BLaER1 (cell line): Measurements from ENCODE around the gene CCDC88C.

Experiments used
- H3K27ac ChIP-seq: shearing (Covaris generic); formaldehyde crosslinking; 2 replicates; pipeline ENCODE4 v1.8.1; 2022
- H3K27me3 ChIP-seq: shearing (Covaris generic); formaldehyde crosslinking; 2 replicates; pipeline ENCODE4 v1.8.1; 2022
- H3K36me3 ChIP-seq: shearing (Covaris generic); formaldehyde crosslinking; 2 replicates; pipeline ENCODE4 v1.8.1; 2022
- H3K4me1 ChIP-seq: shearing (Covaris generic); formaldehyde crosslinking; 2 replicates; pipeline ENCODE4 v1.8.1; 2022
- H3K4me2 ChIP-seq: shearing (Covaris generic); formaldehyde crosslinking; 2 replicates; pipeline ENCODE4 v1.8.1; 2022
- H3K4me3 ChIP-seq: shearing (Covaris generic); formaldehyde crosslinking; 2 replicates; pipeline ENCODE4 v1.8.1; 2022
- H3K9ac ChIP-seq: shearing (Covaris generic); formaldehyde crosslinking; 2 replicates; pipeline ENCODE4 v1.8.1; 2022
- H3K9me3 ChIP-seq: shearing (Covaris generic); formaldehyde crosslinking; 2 replicates; pipeline ENCODE4 v1.8.1; 2022
- H4K20me1 ChIP-seq: shearing (Covaris generic); formaldehyde crosslinking; 2 replicates; pipeline ENCODE4 v1.8.1; 2022
- Cebpa-rat ChIP-seq: shearing (Covaris generic); IDR thresholded peaks from 2 replicates; pipeline ENCODE4 v1.8.1; 2022

Gene CCDC88C

DNA sequence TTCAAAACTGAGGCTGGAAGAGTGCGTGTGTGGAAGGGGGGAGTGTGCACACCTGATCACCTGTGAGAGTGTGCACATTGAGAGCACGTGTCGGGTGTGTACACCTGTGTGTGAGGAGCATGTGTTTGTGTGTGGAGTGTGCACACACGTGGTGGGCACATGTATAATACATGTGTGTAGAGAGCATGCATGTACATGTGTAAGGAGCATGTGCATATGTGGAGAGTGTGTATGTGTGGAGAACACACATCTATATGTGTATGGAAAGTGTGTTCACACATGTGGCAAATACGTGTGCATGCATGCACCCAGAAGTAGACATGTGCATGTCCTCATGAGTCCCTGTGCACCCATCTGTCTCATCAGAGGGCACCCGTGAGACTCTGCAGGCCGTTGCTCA is 110.0 kb downstream of the CCDC88C start:
- Histone ChIP-seq H3K27ac (no peak overlapping the region), H3K27me3 (no peaks in the 10 kb centered on the region), H3K4me1 (peaks cover 30% of the 10 kb centered on the region), H3K9ac (no peak overlapping the region), H3K4me2 (no peak overlapping the region), H3K9me3 (no peaks in the 10 kb centered on the region), H3K36me3 (peaks cover 96% of the 10 kb centered on the region), H3K4me3 (no peak overlapping the region), H4K20me1 (peaks cover 55% of the 10 kb centered on the region)
- no peak for TF ChIP-seq Cebpa-rat

DNA sequence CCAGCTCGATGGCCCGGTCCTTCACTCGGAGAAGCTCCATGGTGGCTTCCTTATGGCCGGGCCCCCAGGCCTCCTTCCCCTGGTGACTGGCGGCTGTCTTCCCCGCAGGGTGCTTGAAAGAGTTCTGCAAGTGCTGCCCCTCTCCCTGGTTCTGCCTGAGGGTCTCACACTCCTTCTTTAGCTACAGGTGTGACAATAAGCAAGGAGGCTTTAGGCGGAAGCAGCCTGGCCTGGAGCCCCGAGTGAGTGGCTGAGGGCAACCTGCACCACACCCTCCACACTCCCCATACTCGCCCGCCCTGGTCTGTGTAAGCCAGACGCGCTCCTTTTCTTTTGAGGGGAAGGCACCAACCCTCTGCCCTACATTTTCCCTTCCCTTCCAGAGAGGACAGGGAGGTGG is 110.6 kb downstream of the CCDC88C start:
- H3K4me1 ChIP-seq = peaks cover 30% of the 10 kb centered on the region

DNA sequence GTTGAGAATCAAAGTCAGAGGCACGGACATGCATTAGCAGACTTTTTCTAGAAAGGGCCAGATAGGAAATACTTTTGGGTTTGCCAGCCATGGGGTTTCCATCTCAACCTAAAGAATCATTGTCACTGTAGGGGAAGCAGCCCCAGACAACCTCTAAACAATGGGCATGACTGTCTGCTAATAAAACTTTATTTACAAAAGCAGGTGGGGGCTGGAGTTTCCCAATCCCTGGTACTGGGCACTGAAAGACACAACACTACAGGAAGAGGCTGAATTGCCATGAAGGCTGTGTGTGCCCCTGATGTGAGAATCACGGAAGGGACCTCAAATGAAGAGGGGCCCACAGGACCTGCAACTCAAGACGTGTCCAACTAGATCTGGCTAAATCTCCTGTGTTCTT is 111.1 kb downstream of the CCDC88C start:
- H3K27me3 ChIP-seq = no peaks in the 10 kb centered on the region
- no peak overlapping the region for H3K4me3 ChIP-seq
- H3K4me1 ChIP-seq = peaks cover 29% of the 10 kb centered on the region
- H3K9me3 ChIP-seq = no peaks in the 10 kb centered on the region
- H3K4me2 ChIP-seq = no peak overlapping the region
- peaks cover 57% of the 10 kb centered on the region for H4K20me1 ChIP-seq
- TF ChIP-seq Cebpa-rat = no peak
- H3K27ac ChIP-seq = no peak overlapping the region
- no peak overlapping the region for H3K9ac ChIP-seq
- H3K36me3 ChIP-seq = peaks cover 98% of the 10 kb centered on the region

More for the DNA sequence above, 110.6 kb downstream of the CCDC88C start:
- Histone ChIP-seq H3K36me3 (peaks cover 96% of the 10 kb centered on the region), H3K4me3 (no peak overlapping the region), H3K4me2 (no peak overlapping the region), H4K20me1 (peaks cover 58% of the 10 kb centered on the region), H3K9me3 (no peaks in the 10 kb centered on the region), H3K27me3 (no peaks in the 10 kb centered on the region), H3K27ac (no peak overlapping the region), H3K9ac (no peak overlapping the region)
- no peak for TF ChIP-seq Cebpa-rat

DNA sequence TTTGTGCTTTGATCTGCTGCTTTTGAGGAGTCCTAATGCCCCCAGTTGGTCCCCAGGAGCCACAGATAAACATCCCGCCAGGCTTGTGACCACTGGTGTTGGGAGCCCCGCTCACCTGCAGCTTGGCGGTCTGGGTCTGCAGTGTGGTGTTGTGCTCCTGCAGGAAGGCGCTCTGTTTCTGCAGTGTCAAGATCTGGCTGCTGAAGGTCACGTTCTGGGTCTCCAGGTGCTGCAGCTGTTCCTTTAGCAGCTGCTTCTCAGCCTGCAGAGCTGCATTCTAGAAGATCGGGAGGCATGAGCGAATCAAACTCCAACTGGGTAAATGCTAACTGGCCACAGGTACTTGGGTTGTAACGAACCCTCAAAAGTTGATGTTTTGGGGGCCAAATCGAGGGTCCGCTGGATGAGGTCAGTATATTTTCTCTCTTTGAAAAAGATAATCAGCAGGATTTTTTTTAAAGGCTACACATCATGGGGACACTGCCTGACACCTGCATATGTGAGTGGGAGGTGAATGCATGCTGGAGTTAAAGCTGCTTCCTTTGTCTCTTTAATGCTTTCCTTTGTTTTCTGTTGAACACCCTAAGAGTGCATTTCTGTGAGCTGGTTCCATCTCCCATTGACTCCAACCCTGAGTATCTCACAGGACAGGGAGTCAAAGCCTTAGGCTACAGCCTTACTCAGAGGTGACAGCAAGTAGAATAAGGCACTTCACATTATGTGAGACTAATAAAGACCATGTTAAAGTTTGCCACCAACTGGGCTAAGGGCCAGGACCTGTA is 111.8 kb downstream of the CCDC88C start:
- no peaks in the 10 kb centered on the region for H3K27me3 ChIP-seq
- H3K4me3 ChIP-seq = no peak overlapping the region
- H3K36me3 ChIP-seq = peaks cover 98% of the 10 kb centered on the region
- peaks cover 50% of the 10 kb centered on the region for H4K20me1 ChIP-seq
- TF ChIP-seq Cebpa-rat = no peak
- H3K9me3 ChIP-seq = no peaks in the 10 kb centered on the region
- no peak overlapping the region for H3K4me2 ChIP-seq
- H3K9ac ChIP-seq = no peak overlapping the region
- H3K27ac ChIP-seq = no peak overlapping the region
- H3K4me1 ChIP-seq = peaks cover 22% of the 10 kb centered on the region

DNA sequence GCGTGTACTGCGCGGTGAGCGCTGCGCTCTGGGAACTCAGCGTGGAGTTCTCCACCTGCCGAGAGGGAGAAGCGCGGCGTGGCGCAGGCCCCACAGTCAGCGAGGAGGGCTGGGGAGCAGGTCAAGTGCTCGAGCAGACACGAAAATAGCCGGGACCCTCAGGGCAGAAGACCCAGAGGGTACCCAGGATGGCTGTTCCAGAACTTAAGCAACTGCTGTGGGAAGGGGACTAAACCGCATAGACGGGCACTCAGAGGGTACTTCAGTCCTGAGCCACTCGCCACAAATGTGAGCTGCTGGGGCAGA is 113.7 kb downstream of the CCDC88C start:
- Histone ChIP-seq H3K27me3 (no peaks in the 10 kb centered on the region), H4K20me1 (peaks cover 45% of the 10 kb centered on the region), H3K9ac (no peak overlapping the region), H3K4me2 (no peak overlapping the region), H3K36me3 (peaks cover 98% of the 10 kb centered on the region), H3K4me1 (peaks cover 7% of the 10 kb centered on the region; the same call in 1 of the 2 replicates), H3K9me3 (no peaks in the 10 kb centered on the region), H3K4me3 (no peak overlapping the region), H3K27ac (no peak overlapping the region)
- TF ChIP-seq Cebpa-rat = no peak

DNA sequence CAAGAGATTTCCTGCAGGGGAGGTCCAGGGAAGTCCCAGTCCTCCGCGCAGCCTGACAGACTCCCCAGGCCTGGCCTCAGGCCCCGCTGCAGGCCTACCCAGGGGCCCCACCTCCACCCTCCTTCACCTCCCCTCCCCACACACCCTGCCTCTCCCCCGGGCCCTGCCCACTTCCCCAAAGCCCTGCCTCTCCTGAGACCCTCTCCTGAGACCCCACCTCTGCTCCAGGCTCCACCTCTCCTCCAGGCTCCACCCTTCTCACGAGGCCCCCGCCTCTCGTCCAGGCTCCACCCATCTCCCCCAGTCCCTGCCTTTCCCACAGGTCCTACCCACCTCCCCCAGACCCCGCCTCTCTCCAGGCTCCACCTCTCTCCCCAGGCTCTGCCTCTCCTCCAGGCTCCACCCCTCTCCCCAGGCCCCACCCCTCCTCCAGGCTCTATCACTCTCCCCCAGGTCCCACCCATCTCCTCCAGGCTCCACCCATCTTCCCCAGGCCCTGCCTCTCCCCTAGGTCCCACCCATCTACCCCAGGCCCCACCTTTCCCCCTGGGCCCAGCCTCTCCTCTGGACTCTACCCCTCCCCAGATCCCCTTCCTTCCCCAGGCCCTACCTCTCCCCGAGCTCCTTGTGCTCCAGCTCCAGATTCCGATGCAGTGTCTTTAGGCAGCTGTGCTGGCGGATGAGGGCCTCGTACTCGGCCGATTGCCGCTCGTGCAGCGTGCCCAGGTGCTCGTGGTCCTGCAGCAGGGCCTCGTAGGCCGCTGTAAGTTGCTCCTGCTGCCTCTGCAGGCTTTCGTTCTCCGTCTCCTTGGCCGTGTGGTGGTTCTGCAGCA is 114.3 kb downstream of the CCDC88C start:
- Histone ChIP-seq H4K20me1 (peaks cover 43% of the 10 kb centered on the region), H3K36me3 (peaks cover 98% of the 10 kb centered on the region), H3K9me3 (no peaks in the 10 kb centered on the region), H3K9ac (no peak overlapping the region), H3K4me3 (no peak overlapping the region), H3K4me2 (no peak overlapping the region), H3K27ac (no peak overlapping the region), H3K4me1 (peaks cover 7% of the 10 kb centered on the region; the same call in 1 of the 2 replicates), H3K27me3 (no peaks in the 10 kb centered on the region)
- TF ChIP-seq Cebpa-rat = no peak

DNA sequence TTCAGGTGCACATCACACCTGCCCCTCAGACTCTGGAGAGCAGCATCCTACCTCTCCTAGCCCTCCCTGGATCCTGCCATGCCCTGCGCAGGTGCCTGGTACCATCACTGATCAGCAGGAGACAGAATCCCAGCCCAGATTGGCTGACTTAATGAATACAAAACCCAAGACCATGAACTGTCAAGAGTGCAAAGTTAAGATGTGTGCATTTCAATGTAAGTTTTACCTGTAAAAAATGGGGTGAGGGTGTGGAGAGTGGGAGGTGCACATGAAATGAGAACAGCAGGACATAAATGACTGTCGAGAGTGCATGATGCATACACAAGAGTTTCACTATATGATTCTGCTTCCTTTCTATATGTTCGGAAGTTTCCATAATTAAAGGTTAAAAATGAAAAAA is 115.2 kb downstream of the CCDC88C start:
- no peaks in the 10 kb centered on the region for H3K27me3 ChIP-seq
- H3K9me3 ChIP-seq = no peaks in the 10 kb centered on the region
- no peak overlapping the region for H3K4me2 ChIP-seq
- H4K20me1 ChIP-seq = peaks cover 36% of the 10 kb centered on the region
- no peak for TF ChIP-seq Cebpa-rat
- peaks cover 7% of the 10 kb centered on the region; the same call in 1 of the 2 replicates for H3K4me1 ChIP-seq
- H3K4me3 ChIP-seq = no peak overlapping the region
- H3K36me3 ChIP-seq = peaks cover 98% of the 10 kb centered on the region
- no peak overlapping the region for H3K9ac ChIP-seq
- no peak overlapping the region for H3K27ac ChIP-seq

DNA sequence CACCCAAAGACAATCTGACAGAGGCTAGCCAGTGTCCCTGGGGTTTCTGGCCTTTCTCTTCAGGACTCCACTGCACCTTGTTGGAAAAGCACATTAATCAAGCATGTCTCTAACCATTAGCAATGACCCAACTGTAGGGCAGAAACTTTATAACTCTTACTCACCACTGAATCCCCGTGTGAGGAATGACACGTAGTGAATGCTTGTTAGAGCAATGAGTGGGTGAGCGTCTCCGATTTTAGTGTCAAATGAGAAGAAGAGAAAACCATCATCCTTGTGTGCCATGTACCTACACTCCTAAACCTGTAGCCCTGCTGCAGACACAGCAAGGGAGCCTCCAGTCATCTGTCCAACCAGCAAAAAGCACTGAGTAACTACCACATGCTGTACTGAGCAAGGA is 116.7 kb downstream of the CCDC88C start:
- Histone ChIP-seq H3K36me3 (peaks cover 98% of the 10 kb centered on the region), H3K27me3 (no peaks in the 10 kb centered on the region), H3K4me2 (no peak overlapping the region), H4K20me1 (peaks cover 42% of the 10 kb centered on the region), H3K9ac (no peak overlapping the region), H3K9me3 (no peaks in the 10 kb centered on the region), H3K4me3 (no peak overlapping the region), H3K4me1 (peaks cover 7% of the 10 kb centered on the region; the same call in 1 of the 2 replicates), H3K27ac (no peak overlapping the region)
- TF ChIP-seq Cebpa-rat = no peak

DNA sequence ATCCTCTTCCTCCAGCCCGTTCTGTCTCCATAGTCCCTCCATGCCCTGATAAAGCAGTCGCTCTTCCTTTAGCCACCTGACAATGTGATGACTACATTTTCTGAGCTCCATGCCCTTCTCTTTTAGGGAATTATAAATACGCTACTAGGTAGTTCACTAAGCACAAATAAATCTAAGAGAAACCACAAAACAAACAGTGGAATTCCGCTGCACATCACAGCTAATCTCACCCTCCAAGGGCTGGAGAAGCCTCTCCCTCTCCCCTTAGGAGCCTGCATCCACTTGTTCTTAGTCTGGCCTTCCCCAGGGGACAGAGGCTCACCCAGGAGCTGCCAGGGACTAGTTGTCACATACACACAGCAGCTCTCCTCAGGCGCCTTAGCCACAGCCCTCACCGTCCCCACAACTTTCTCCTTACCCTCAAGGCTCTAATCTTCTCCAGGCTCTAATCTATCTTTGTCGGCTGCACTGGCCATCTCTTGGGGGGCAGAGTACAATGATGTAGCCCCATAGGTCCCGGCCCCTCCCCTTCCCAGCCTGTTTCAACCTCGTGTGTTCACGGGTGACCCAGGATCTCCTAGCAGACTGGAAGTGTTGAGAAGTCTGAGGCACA is 117.2 kb downstream of the CCDC88C start:
- Histone ChIP-seq H3K9ac (no peak overlapping the region), H4K20me1 (peaks cover 42% of the 10 kb centered on the region), H3K9me3 (no peaks in the 10 kb centered on the region), H3K4me2 (no peak overlapping the region), H3K36me3 (peaks cover 98% of the 10 kb centered on the region), H3K4me1 (peaks cover 7% of the 10 kb centered on the region; the same call in 1 of the 2 replicates), H3K4me3 (no peak overlapping the region), H3K27ac (no peak overlapping the region), H3K27me3 (no peaks in the 10 kb centered on the region)
- no peak for TF ChIP-seq Cebpa-rat
